ENCODE results near the gene OXLD1.

Gene OXLD1

DNA sequence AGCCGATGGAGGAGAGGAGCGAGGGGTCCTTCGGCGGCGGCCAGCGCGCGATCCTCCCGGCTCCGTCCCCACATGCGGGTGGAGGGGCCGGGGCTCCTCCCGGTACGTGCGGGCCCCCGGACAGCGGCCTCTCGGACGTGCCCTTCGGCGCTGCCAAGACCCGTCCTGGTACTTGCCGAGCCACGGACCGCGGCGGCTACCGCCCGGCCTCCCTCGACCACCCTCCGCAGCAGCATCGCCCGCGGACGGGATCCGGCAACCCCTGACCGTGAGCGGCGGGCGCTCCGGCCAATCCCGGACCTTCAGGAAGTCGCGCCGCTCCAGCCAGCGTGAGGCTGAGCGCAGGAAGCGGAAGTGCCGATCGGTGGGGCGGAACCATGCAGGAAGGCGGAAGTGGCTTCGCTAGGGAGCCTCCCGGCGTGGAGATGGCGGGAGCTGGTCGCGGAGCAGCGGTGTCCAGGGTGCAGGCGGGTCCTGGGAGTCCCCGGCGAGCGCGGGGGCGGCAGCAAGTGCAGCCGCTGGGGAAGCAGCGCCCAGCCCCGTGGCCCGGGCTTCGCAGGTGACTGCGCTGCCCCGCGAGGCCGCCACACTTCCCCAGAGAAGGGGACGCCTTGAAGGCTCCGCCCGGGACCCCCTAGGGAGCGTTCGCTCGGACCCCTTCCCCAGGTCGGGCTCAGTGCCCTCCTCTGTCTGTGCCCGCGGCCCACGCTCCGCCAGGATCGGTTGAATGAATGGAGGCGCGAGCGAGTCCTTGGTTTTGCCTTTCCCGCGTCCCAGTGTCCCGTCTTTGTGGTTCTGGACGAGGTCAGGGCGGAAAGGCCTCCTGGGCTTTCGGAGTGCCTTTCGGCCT, at the start of gene OXLD1, which contains the start of gene CCDC137:
Gene OXLD1, minus strand, starts transcription at position 264 of the 850 bp plus-strand sequence. Its CDS starts 28 bp downstream, at position 236.
Gene CCDC137, plus strand, starts transcription at position 396 of the 850 bp plus-strand sequence. Its CDS starts 30 bp downstream, at position 426.
- DNase-seq (ENCODE audit: low spot score), result peak; percentile 97

DNA sequence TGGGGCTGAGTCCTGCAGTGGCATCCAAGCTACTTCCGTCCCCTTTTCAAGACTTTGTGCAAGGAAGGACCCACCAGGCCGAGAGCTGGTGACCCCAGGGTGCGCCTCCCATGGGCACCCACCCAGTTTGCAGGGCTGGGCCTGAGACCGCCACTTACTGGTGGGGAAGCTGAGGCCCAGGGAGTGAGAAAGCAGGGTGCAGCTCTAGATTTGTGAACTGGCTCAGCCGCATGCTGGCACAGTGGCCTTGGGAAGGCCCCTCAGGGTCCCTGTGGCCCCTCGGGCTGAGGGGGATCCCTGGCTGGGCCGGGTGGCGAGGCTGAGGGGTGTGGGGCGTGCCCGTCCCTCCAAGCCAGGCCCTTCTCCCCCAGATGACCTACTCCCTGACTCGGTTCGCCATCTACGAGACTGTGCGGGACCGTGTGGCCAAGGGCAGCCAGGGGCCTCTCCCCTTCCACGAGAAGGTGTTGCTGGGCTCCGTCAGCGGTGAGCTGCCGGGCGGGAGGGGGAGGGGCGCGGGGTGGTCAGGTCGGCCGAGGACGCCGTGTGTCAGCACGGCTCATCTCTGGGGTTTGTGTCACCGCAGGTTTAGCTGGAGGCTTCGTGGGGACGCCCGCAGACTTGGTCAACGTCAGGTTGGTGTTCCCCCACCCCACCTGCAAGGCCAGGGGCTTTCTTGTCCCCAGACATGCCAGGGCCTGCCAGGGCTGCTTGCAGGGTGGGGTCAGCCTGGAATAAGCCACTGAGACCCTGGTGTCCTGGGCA, 48.9 kb upstream of the OXLD1 start:
- no peak for DNase-seq (ENCODE audit: low spot score)

DNA sequence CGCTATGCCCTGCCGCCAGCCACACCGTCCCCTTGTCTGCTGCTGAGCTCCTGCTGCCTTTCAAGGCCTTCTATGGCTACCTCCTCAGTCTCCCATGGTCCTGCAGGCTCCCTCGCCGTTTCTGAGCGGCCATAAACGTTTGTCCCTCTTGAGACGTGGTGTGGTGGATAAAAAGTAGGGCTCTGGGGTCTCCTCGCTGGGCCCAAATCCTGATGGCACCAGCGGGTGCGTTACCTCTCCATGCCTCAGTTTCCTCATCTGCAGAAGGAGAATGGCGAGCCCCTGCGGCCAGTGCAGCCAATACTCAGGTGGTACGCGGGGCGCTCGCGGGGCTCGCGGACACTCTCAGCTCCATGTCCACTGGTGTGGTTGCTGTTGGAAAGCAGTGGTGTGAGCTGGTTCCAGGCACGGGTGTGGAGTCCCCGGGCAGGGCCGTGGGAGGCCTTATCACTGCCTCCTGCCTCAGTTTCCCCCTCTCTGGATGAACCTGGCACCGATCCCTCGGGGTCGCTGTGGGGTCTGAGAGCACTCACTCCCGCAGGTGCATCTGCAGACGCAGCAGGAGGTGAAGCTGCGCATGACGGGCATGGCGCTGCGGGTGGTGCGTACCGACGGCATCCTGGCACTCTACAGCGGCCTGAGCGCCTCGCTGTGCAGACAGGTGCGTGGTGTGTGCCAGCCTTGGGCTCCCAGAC, 48.2 kb upstream of the OXLD1 start:
- no peak for DNase-seq (ENCODE audit: low spot score)

DNA sequence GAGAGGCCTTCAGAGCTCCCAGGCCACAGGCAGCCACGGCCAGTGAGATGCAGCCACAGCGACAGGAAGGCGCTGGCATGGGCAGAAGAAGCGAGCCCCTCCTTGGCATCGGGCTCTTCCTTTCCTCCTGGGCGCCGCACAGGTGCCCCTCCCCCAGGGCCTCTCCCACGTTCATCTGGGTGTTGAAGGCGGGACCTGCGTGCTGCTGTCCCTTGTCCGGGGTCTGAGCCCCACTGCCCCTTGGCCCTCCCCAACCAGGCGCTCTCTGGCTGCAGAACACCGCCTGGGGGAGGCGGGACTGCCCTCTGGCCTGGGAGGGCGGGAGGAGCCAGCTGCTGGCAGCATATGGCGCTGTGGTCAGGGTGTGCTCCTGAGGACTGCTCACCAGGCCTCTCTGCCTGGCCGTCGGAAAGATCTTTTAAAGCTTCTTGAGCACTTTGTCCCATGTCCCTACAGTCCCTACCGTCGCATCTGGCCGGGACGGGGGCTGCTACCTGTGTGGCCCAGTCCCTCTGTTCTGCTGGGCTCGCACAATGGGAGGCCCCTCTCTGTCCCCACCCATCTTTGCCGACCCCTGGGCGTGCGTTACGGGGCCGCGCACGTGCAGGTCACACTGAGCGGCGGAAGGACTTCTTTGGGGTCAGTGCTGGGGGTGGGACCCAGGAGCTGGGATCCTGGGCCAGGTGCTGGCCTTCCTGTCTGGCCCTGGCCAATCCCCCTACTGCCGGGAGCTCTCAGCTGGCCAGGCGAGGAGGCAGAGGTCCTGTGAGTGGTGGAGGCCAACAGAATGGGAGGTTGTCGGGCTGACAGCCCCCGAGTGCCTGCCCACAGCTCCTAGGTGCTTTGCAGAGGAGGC, 47.4 kb upstream of the OXLD1 start:
- no peak for DNase-seq (ENCODE audit: low spot score)

DNA sequence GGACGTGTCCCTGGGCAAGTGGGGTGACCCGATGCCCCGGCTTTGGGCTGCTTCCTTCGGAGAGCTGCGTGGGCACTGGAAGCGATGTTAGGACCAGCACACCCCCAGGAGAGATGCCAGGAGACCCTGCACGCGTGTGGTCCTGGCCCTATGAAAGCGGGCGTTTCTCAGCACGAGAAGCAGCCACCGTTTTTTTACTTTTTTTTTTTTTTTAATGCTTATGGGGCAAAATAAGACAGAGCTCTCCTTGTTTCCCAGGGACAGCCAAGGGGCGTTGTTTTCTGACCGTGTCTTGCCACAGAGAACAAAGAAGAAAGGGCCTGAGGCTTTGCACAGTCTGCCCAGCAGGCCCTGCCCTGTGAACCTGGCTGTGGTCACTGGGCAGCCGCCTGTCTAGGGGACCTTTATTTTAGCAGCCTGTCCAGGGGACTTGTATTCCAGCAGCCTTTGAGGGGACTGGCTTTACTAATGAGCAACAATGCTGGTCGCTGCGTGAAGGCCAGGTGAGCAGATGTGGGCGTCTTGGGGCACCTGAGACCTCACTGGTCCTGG, 46.7 kb upstream of the OXLD1 start:
- DNase-seq (ENCODE audit: low spot score), result no peak

DNA sequence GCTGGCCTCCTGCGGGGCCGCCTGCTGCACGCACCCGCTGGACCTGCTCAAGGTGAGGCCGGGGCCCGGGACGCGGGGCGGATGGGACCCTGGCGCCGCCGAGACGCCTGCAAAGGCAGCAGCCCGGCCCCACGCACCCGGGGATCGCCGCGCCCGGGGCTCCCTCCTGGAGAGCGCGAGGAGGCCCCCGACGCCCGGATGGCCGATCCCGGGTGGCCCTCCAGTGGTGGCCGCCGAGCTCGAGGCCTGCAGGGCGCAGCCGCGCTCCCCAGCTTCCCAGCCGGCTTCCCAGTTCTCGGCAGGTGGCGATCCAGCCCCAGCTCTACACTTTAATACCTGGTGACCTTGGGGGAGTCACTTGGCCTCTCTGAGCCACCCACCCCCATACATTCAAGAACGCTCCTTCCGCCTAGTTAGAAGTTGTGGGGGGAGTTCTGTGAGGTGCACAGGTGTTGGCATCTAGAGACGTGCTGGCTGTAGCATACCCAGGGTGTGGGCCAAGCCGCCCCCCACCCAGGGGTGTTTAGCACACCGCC, 46.1 kb upstream of the OXLD1 start:
- DNase-seq (ENCODE audit: low spot score), result no peak

DNA sequence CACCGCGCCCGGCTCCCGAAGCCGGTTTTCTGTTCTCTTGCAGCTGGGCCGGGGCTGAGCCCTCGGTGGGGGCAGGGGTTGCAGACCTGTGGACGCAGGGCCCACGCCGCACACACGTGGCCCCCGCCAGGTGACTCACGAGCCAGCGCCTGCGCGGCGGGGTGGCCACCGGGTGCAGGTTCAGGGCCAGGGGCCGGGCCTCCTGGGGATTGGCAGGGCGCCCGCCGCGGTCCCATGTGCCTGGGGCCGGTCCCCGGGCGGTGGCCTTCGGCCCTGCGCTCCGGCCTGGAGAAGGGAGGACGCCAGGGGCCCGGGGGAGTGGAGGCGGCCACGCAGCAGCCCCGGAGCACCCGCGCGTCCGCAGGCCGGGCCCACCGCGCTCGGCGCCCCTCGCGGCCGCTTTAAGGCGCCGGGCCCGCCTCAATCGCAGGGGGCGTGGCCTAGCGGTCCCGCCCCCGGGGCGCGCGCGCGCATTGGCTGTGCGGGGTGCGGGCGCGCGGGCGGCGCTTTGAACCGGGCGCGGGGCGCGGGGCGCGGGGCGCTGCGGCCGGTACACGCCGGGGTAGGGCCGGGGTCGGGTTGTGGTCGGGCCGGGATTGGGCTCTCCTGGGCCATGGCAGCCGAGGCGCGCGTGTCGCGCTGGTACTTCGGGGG, 45.5 kb upstream of the OXLD1 start, which contains the start of gene SLC25A10:
Gene SLC25A10, plus strand, starts transcription at position 471 of the 654 bp plus-strand sequence. Its CDS starts 143 bp downstream, at position 614.
- DNase-seq (ENCODE audit: low spot score), result peak; percentile 84

DNA sequence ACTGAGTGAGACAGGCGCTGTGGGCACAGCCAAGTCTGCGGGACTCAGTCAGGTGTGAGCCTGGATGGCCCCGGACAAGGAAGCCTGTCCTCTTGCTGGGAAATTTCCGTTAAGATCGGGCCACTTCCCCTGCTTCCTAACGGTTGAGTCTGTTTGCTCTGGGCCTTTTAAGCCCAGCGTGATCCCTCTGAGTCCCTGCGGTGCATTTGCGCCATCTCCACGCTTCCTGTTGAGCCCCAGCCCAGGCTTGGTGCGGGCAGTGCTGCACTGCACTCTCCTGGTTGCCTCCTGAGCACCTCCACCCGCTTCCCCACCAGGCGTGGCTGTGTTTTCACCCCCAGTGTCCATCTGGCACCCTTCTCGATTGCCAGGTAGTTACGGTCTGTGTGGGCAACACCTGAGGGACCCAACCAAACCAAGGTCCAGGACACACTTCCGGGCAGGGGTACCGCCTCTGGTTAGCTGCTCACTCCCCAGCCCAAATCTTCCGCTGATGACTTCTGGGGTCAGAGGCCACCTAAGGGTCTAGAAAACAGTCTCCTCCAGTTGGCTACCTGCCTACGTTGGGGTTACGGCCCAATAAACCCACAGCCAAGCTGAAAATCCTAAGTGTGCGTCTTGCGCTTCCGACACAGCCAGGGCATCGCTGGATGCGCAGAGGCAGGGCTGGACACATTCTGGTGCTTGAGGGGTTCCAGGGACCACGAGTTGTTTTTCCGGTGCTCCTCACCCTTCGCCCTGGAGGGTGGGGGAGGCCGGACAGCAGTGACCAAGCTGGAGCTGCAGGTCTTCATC, 44.3 kb upstream of the OXLD1 start:
- DNase-seq (ENCODE audit: low spot score), result no peak

DNA sequence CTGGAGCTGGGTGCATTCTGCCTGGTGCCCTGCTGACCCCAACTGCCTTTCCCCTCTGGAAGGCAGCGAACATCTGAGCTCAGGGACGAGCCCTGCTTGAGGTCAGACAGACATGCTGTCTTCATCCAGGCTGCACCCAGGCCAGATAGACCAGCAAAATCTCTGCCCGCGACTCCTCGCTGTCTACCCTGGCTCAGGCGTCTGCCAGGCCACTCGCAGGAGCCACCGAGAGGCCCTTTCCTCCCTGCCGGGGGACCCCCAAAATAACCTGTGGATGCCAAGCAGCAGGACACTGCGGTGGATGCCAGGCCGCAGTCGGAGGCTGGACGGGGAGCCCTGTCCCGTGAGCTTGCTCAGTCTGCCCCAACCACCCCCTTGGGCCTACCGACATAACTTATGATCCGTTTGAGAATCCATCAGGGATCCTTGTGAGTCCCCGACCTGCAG, 42.4 kb upstream of the OXLD1 start:
- no peak for DNase-seq (ENCODE audit: low spot score)

DNA sequence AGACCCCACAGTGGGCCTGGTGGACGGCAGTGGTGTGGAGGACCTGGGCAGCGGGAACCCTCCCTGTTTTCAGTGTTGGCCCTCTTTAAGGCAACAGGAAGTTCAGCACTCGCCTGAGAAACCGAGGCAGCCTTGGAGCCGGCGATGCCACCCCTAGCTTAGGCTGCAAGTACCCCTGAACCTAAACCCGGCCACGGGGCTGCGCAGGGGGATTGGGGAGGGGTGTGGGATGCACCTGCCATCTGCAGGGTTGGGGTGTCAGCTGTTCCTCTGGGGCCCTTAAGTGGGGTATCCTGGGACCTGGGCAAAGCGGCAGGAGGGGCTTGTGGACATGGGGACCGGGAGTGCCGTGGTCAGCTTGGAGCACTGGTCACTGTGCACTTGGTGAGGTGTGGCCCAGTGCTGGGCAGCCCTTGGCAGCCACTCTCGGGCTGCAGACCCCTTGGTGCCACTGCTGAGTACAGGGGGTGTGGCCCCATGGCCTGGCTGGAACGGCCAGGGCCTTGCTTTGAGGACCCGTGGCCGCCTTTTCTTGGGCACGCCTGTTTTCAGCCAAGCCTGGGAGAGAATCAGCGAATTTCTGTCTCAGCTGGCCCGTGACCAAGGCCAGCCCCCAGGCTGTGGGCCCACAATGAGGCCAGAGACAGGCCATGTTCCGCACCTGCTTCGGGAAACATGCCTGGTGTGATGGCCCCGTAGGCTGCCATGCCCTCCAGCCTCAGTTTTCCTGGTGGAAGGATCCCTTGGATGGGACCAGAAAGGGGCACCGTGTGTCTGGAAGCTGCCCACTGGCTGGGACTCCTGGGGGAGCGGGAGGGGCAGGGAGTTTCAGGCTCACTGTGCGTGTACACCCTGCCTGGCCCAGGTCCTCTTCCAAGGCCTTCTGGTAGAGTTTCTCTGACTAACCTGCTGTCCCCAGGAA, 41.6 kb upstream of the OXLD1 start:
- DNase-seq (ENCODE audit: low spot score), result no peak

DNA sequence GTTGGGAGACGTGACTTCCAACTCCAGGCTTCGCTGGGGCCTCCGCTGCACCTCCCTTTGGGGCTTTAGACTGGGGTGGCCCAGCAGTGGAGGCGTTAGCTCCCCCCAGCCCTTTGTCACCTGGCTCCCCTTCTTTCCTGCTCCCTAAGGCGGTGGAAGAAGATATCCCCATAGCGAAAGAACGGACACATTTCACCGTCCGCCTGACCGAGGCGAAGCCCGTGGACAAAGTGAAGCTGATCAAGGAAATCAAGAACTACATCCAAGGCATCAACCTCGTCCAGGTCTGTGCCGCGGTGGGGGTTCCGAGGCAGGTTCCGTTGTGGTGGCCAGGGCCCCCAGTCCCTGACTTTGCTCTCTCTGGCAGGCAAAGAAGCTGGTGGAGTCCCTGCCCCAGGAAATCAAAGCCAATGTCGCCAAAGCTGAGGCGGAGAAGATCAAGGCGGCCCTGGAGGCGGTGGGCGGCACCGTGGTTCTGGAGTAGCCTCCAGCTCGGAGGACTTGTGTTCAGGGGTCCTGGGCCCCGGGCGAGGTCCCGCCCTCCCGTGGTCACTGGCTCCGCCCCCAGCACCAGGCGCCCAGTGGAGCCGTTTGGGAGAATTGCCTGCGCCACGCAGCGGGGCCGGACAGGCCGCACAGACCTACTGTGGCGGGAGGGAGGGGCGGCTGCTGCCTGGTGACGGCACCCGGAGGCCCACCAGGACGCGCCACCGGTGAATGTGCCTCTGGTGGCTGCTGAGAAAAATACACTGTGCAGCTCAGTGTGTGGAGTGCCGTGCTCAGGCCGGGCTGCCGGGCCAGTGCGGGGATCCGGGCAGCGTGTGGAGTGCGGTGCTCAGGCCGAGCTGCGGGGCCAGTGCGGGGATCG, 40.6 kb upstream of the OXLD1 start:
- no peak for DNase-seq (ENCODE audit: low spot score)

DNA sequence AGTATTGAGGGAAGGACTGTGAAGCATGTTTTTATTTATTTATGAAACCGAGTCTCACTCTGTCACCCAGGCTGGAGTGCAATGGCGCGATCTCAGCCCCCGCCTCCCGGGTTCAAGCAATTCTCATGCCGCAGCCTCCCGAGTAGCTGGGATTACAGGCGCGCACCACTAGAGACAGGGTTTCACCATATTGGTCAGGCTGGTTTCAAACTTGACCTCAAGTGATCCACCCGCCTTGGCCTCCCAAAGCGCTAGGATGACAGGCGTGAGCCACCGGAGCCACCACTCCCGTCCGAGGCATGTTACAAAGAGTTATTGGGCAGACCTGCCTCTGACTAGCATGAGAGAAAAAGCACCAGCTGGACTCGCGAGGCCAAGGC, 39.8 kb upstream of the OXLD1 start:
- no peak for DNase-seq (ENCODE audit: low spot score)

DNA sequence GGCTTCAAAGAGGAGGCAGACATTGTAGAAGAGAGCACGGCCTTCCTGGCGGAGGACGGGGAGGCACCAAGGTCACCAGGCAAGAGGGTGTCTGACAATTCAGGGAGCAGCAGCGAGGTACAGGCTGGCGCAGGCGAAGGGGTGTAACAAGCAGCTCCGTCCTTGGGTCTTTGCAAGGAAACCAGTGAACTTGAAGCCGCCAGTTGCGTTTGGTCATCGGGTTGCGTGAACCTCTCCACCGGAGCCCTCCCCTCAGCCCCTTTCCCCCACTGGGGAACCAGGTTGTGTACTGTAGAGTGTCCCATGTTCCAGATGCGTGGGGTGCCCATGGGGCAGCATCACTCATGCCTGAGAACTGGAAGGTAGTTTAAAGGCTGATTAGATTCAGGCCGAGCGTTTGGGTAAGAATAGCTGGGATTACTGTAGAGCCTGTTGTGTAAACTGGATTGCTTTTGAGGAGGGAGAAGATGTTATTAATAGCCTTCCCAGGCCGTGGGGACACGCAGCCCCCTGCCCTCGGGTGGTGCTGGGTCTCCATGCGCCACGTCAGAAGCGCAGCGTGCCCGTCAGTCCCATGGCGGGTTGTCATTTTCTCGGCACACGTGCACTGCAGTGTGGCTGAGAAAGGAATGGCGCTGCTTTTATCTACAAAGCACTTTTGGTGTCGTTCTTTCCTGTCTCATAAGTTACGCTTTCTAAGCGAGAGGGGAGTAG, 39.3 kb upstream of the OXLD1 start:
- DNase-seq (ENCODE audit: low spot score), result no peak

DNA sequence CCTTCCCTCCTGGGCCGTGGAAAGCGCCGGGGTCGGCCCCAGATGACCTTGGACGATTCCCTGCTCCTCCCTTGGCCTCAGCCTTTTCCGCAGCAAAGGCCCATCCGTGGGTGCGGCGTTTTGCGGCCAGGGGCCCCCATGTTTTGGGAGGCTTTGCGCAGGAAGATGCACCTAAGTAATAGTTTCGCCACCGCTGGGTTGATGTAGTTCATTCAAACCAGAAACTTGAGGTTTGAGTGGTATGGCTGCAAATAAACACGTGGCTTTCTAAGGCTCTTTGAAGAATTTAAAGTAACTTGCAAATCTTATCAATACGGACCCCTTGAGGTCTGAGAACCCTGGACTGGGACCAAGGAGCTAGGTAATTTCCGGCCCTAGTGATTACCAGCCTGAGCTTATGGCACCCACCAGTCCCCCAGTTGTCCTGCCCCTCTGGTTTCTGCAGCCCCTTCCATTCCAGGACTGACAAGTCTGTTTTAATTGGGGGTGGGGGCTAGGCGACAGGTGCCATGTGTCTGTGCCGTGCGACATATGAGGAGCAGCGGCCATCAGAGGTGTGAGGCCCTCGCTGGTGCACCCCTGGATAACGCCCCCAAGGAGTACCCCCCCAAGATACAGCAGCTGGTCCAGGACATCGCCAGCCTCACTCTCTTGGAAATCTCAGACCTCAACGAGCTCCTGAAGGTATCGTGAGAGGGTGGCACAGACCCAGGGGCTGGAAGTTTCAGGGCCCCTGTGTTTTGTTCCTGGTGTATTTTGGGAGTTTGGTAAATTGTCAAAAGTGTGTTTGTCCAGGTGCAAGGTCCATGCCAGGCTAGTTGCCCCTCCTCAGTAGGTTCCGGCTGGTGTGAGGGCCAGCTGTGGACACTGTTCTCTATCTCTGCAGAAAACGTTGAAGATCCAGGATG, 37.6 kb upstream of the OXLD1 start:
- no peak for DNase-seq (ENCODE audit: low spot score)

DNA sequence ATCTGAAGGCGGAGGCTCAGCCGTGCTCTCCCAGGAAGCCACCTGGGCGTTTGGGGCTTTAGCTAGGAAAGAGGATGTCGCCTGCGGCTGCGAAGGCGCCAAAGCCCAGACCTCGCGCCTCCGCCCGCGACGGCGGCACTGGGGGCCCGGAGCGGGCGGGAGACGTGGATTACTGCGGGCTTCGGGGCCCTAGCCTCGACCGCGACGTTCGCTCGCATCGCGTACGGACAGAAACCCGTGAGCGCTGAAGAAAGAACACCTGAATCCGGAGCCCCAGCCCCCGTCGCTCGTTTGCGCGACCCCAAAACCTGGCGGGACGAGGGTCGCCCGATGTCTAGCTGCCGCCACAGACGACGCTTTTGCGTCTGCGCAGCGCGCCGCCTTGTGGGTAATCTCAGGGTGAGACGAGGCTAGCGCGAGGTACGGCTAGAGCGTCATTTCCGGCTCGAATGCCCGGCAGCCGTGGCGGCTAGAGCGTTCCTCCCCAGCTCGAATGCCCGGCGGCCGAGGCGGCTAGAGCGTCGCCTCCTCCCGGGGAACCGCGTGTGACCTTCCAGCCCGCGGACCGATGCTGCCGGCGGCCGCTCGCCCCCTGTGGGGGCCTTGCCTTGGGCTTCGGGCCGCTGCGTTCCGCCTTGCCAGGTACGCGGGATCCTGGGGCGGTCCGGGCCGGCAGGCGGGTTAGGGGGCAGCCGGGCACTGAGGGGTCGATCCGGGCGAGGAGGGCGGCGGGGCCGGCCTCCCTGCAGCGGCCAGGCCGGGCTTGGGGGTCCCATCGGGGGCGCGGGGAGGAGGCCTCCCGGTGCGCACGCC, 36.7 kb upstream of the OXLD1 start, which contains the start of gene MRPL12:
Gene MRPL12, plus strand, starts transcription at position 434 of the 813 bp plus-strand sequence. Its CDS starts 135 bp downstream, at position 569.
- DNase-seq (ENCODE audit: low spot score), result peak; percentile 93
